GM18511 (cell line): ENCODE results near the gene SFRP4.
"Not testable (repeated sequence)": the region's sequence is repeated elsewhere in the genome, so short reads cannot be mapped to it uniquely, and the experiment has no call there.

Source experiments
- ATAC-seq: cut with Tn5 transposase; IDR thresholded peaks from one replicate; pipeline ENCODE4 v1.9.1; 2021; ENCODE audit warnings: mild to moderate bottlenecking, moderate library complexity; ENCODE audit not compliant: unreplicated experiment

Gene SFRP4

GRCh38 chr7:37916673-37917660, at the start of gene SFRP4:
SFRP4 (minus strand) TSS chr7:37916817; CDS start chr7:37916537, 280 bp downstream.
- ATAC-seq, result peak; percentile 32

- ATAC-seq, result no peak
These were observed 47.6 kb upstream of the SFRP4 start for GRCh38 chr7:37964196-37964595.

GRCh38 chr7:37961251-37961650, 44.6 kb upstream of the SFRP4 start:
- ATAC-seq, result no peak

- no peak for ATAC-seq
These were observed 43.9 kb upstream of the SFRP4 start for GRCh38 chr7:37960483-37960882.

- ATAC-seq, result no peak
These were observed 40.8 kb upstream of the SFRP4 start for GRCh38 chr7:37957221-37957970.

- ATAC-seq, result no peak
These were observed 40.2 kb upstream of the SFRP4 start for GRCh38 chr7:37956791-37957190.

- ATAC-seq, result not testable (repeated sequence)
These were observed 37.6 kb upstream of the SFRP4 start for GRCh38 chr7:37954217-37954616.

GRCh38 chr7:37952240-37952639, 35.6 kb upstream of the SFRP4 start:
- ATAC-seq, result no peak

- no peak for ATAC-seq
These were observed 31.3 kb upstream of the SFRP4 start for GRCh38 chr7:37947941-37948210.

- no peak for ATAC-seq
These were observed 30.7 kb upstream of the SFRP4 start for GRCh38 chr7:37947138-37947940.

- ATAC-seq, result no peak
These were observed 28.7 kb upstream of the SFRP4 start for GRCh38 chr7:37945336-37945735.

- no peak for ATAC-seq
These were observed 28.1 kb upstream of the SFRP4 start for GRCh38 chr7:37944737-37945054.

- peak; percentile 53 for ATAC-seq
These were observed 27.5 kb upstream of the SFRP4 start for GRCh38 chr7:37943905-37944736.

GRCh38 chr7:37942934-37943610, 26.5 kb upstream of the SFRP4 start:
- peak; percentile 52 for ATAC-seq

GRCh38 chr7:37933018-37933566, 16.5 kb upstream of the SFRP4 start:
- no peak for ATAC-seq

GRCh38 chr7:37932543-37932942, 15.9 kb upstream of the SFRP4 start:
- no peak for ATAC-seq

GRCh38 chr7:37930226-37930948, 13.8 kb upstream of the SFRP4 start:
- ATAC-seq, result no peak

GRCh38 chr7:37928878-37929277, 12.3 kb upstream of the SFRP4 start:
- no peak for ATAC-seq
